ENCODE measurements around the gene RCBTB1. TPM values are rescaled to one million over a fixed set of nuclear protein-coding genes. Genes with fewer than 3 reads are reported as not detected.

Gene RCBTB1
- total RNA-seq, 1 donor from 2014 or later: 12.2 TPM

- DNase-seq (ENCODE audit: low spot score): no peak
Measured at GRCh38 chr13:49559006-49559405, 26.4 kb downstream of the RCBTB1 start.

GRCh38 chr13:49554387-49554786 is 31.0 kb downstream of the RCBTB1 start:
- DNase-seq (ENCODE audit: low spot score): no peak

DNA sequence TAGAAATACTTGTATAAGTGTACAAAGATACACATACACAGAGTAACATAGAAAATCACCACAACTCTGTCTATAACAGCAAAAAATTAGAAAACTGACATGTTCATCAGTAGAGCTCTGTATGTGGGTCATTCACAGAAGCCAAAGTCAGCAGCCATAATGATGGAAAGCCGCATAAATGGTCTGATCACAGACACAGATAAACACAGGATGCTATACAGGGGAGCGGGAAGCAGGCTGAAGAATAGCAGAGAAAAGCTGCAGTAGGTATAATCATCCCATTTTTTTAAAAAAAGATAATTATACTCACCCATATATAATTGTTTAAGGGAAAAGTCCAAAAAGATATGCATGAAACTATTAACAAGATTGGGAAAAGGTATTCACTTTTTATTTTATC is 31.5 kb downstream of the RCBTB1 start:
- no peak for DNase-seq (ENCODE audit: low spot score)

DNA sequence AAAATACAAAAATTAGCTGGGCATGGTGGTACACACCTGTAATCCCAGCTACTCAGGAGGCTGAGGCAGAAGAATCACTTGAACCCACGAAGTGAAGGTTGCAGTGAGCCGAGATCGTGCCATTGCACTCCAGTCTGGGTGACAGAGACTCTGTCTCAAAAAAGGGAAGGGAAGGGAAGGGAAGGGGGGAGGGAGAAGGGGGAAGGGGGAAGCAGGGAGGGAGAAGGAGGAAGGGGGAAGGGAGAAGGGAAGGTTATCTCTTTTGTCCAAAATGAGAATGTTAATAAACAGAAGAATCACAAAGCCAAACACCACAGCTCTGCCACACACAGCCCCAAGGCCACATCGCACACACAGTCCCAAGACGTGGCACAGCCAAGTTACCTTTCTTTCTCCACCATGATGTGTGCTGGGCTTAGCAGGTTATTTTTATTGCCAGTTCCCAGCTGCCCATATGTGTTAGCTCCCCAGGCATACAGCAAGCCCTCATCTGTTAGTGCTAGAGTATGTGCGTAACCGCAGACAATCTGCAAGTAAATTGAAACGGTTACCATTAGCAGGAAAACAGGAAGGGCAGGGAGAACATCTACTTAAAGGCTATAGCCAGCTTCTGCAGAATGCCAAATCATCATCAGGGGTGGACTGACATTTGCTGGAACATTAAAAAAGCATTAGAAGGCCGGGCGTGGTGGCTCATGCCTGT is 34.3 kb downstream of the RCBTB1 start:
- DNase-seq (ENCODE audit: low spot score): no peak

GRCh38 chr13:49549289-49549688 is 36.1 kb downstream of the RCBTB1 start:
- no peak for DNase-seq (ENCODE audit: low spot score)

GRCh38 chr13:49546561-49546960 is 38.8 kb downstream of the RCBTB1 start:
- no peak for DNase-seq (ENCODE audit: low spot score)

- no peak for DNase-seq (ENCODE audit: low spot score)
Measured at GRCh38 chr13:49545661-49546060, 39.7 kb downstream of the RCBTB1 start.

- DNase-seq (ENCODE audit: low spot score): no peak
Measured at GRCh38 chr13:49543656-49544055, 41.7 kb downstream of the RCBTB1 start.

GRCh38 chr13:49540552-49540951 is 44.8 kb downstream of the RCBTB1 start:
- no peak for DNase-seq (ENCODE audit: low spot score)

DNA sequence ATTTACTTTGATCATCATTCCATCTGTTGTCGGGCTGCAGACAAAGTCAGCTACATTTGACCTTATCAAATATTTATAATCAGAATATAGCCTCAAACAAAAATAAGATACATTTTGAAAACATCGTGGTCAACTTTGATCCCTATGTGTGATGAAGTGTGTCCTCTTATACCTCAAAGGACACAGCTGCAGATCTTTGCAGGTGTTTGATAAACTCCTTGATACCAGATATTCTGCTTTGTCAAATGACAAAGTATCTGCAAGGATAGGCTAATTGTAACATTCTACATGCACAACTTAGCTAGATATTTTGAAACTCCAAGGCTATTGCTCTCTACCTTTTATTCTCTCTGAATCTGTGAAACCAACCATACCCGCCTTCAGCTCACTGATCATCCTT is 45.6 kb downstream of the RCBTB1 start:
- no peak for DNase-seq (ENCODE audit: low spot score)

DNA sequence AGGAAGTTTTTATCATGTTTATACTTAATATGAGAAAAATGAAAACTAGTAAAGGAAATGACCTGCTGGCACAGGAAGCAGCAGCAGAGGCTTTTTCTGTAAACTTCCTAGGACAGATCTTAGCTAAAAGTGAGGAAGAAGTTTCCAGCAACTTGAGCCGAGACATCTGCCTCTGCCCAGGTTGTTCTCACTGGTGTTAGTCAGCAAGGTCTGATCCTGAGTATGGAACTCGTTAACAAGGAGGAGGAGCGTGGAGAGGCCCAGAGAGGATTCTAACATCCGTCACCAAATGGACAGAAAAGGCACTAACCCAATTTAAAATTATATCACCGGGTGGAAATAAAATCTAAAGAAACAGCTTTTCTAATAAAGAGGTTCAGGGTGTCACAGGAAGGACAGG is 46.0 kb downstream of the RCBTB1 start:
- DNase-seq (ENCODE audit: low spot score): no peak

GRCh38 chr13:49538404-49538803 is 47.0 kb downstream of the RCBTB1 start:
- no peak for DNase-seq (ENCODE audit: low spot score)

DNA sequence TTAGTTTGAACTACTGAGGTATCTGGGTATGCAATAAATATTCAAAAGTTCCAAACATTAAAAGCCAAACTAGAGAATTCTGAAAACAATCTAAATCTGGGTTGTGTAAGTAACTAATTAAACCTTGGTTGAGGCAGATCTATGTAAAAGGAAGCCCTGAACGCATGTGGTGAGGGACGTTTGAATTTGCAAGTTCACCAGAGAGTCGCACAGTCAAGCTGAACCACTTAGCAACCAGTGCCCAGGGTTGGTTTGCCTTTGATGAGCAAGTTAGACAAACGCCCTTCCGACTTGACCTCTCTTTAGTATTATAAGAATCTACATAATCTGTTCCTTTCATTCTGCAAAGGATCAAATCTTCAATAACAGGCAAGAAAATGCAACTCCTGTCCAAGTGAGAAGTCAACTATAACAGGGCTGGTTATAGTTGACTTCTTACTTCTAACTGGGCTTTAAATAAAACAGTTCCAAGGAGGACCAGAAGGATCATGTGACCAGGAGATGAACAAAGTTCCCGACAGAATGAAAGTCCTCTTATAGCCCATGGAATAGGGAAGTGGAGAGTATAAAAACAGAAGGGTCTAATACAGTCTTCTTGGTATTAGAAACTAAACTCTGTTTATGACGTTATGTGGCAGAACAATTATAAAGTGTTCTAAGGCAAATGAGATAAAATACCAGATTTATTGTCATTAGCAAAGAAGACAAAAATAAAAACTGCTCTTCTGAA is 49.0 kb downstream of the RCBTB1 start:
- no peak for DNase-seq (ENCODE audit: low spot score)

DNA sequence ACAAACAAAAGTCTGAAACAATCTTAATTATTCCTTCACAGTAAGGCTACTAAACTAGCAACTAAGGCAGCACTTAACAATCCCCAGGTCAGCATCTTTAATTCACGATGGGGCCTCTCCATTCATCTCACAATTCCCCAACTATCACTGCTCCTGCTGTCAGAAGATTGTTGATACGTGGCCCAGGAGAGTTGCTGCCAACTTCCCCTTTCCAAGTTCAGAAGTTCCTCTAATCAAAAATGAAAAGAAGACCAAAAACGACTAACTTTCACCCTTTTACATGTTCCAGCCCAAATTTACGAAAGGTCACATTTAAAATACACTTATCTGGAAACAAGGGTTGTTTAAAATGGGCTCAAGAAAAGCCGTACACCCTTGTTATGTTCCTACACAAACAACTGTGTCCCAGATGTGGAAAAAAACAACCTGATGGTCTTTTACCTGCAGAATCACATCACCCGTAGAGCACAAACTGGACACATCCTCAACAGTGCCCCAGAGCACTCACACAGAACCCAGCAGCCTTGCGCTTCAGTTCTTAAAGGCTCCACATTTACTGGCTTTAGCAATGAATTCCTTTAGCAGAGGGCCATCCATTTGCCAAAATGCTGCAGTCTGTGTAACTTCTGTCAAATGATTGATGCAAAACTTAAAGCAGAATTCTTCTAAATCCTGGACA is 51.6 kb downstream of the RCBTB1 start:
- no peak for DNase-seq (ENCODE audit: low spot score)

GRCh38 chr13:49533011-49533410 is 52.3 kb downstream of the RCBTB1 start:
- no peak for DNase-seq (ENCODE audit: low spot score)

DNA sequence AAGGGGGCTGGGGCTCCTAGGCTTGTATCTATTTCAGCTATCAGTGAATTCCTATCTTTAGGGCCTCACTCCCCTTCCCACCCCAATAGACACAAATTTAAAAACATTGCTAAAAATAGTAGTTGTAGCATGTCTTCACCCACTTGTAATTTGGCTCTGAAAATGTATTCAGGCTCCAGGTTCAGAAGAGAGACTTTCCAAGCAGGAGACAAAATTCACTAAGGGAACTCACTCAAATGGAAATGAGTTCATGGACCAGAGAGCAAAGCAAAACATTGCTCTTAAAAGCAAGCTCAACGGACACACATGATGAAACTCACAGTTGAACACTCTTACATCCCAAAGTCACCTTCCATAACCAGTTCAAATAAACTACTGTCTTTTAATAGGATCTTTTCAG is 52.8 kb downstream of the RCBTB1 start:
- no peak for DNase-seq (ENCODE audit: low spot score)

DNA sequence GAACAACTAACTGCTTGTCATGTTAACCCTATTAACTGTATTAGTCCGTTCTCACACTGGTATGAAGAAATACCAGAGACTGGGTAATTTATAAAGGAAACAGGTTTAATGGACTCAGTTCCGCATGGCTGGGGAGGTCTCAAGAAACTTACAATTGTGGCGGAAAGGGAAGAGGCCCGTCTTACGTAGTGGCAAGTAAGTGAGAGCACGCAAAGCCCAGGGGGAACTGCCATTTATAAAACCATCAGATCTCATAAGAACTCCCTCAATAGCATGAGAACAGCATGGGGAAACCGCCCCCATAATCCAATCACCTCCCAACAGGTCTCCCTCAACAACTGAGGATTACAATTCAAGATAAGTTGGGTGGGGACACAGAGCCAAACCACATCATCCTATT is 54.9 kb downstream of the RCBTB1 start:
- DNase-seq (ENCODE audit: low spot score): no peak

GRCh38 chr13:49528161-49528560 is 57.2 kb downstream of the RCBTB1 start:
- no peak for DNase-seq (ENCODE audit: low spot score)

DNA sequence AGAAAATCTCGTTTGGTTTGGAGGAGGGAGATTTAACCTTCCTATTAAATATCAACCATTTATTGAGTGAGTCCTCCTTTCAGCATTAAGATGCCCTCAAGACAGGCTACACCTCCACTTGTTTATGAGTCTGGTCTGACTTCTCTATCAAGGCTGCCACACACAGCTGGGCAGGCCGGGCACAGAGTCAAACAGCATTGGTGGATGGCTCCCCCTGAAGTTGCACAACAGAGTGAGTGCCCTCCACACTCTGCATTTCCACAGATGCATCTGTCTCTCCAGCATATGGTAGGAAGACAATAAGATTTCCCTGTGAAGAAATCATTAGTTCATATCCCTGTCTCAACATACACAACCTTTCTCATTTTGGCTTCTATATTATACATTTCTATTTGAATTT is 58.2 kb downstream of the RCBTB1 start:
- DNase-seq (ENCODE audit: low spot score): no peak

- DNase-seq (ENCODE audit: low spot score): no peak
Measured at GRCh38 chr13:49524740-49525501, 60.4 kb downstream of the RCBTB1 start.

DNA sequence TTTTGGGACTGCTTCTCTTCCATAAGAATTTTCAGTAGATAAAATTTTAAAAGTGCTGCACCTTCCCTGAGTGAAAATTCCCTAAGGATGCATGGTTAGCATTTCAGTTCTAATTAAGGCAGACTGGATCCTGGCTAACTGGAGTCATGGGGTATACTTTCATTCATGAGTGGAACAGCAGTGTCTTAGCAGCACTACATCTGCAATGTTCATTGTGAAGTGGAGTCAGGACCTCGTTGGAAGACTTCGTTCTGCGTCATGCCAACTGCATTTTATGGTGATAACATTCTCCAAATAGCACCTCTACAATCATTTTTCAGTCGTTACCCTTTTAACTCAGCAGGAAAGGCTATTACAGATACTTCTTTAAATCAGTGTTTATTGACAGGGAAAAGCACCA is 64.1 kb downstream of the RCBTB1 start:
- DNase-seq (ENCODE audit: low spot score): no peak

GRCh38 chr13:49517461-49517860 is 67.9 kb downstream of the RCBTB1 start:
- no peak for DNase-seq (ENCODE audit: low spot score)
